MCF 10A (cell line): ENCODE measurements around the gene NLRP3. TPM values are rescaled to one million over a fixed set of nuclear protein-coding genes. Genes with fewer than 3 reads are reported as not detected.
A peak's percentile ranks its signal among the peaks of the same experiment; 100 is the strongest.

Experiments used
- BruUV-seq: library from RNA; stranded (reverse); fragments of 400-500 nt; replicated peaks from 2 replicates; lab custom pipeline; 2021; lab: Mats Ljungman, UMichigan
- CTCF ChIA-PET: fragments of 300-600 bp; sonication (Branson Sonifier 250); formaldehyde crosslinking; extraction: SDS; loops from one replicate; lab custom pipeline; 2021; ENCODE audit warnings: antibody characterized with exemption, inconsistent platforms; lab: Yijun Ruan, JAX
- POLR2A ChIA-PET: fragments of 300-600, 350-650 bp; sonication (Branson Sonifier 250); formaldehyde crosslinking; extraction: SDS; loops from one replicate; lab custom pipeline; 2020; ENCODE audit warnings: antibody characterized with exemption, inconsistent platforms; lab: Yijun Ruan, JAX
- DNase-seq: peaks from one replicate; pipeline ENCODE4 v3.0.0-alpha.2; 2018; ENCODE audit not compliant: unreplicated experiment
- H3K27ac Mint-ChIP-seq: one replicate; pipeline ENCODE4 v1.8.0; 2022; ENCODE audit warnings: mild to moderate bottlenecking, low read depth, mixed read lengths; ENCODE audit not compliant: unreplicated experiment
- H3K27me3 Mint-ChIP-seq: one replicate; pipeline ENCODE4 v1.8.0; 2022; ENCODE audit warnings: mixed read lengths; ENCODE audit not compliant: insufficient read depth, unreplicated experiment
- H3K36me3 Mint-ChIP-seq: one replicate; pipeline ENCODE4 v1.8.0; 2022; ENCODE audit warnings: mild to moderate bottlenecking, moderate library complexity, mixed read lengths; ENCODE audit not compliant: insufficient read depth, unreplicated experiment
- H3K4me1 Mint-ChIP-seq: one replicate; pipeline ENCODE4 v1.8.0; 2022; ENCODE audit warnings: mixed read lengths; ENCODE audit not compliant: insufficient read depth, unreplicated experiment
- H3K4me3 Mint-ChIP-seq: one replicate; pipeline ENCODE4 v1.8.0; 2022; ENCODE audit warnings: mild to moderate bottlenecking, moderate library complexity, mixed read lengths; ENCODE audit not compliant: unreplicated experiment
- H3K9me3 Mint-ChIP-seq: one replicate; pipeline ENCODE4 v1.8.0; 2022; ENCODE audit warnings: mixed read lengths; ENCODE audit not compliant: unreplicated experiment
- CTCF ChIP-seq: fragments of 200-600 bp; IDR thresholded peaks from one replicate; pipeline ENCODE4 v1.8.0; 2022; ENCODE audit warnings: antibody characterized with exemption, mild to moderate bottlenecking; ENCODE audit not compliant: unreplicated experiment
- intact Hi-C: fragments of 100-400 bp; cut with micrococcal nuclease; formaldehyde crosslinking; loops from 2 replicates; pipeline ENCODE4 v1.14.1; 2022
- total RNA-seq: library from RNA; stranded (reverse); gene quantifications from 2 replicates; pipeline ENCODE4 v1.2.3, GENCODE V29; 2022

Gene NLRP3
- total RNA-seq, 1 experiment from 2014 or later = 0.16 TPM

- peak; percentile 76 for DNase-seq
- peaks cover 8% of the 10 kb centered on the region for H3K9me3 Mint-ChIP-seq
- H3K4me3 Mint-ChIP-seq = peak overlapping the region; percentile 49
- ChIA-PET CTCF (interaction anchor here (0.6 to 4.8 kb wide), 15 partner anchors 9 to 187 kb away, joined by 3 to 81 read pairs (median 4); no protein-coding TSS in a partner anchor), POLR2A (interaction anchor here (0.6 to 1.7 kb wide), 9 partner anchors 12 to 323 kb away, joined by 3 to 12 read pairs (median 4); partner anchors contain the start of gene ZNF670)
- no peaks in the 10 kb centered on the region for H3K36me3 Mint-ChIP-seq
- no peaks in the 10 kb centered on the region for H3K27me3 Mint-ChIP-seq
- peaks cover 26% of the 10 kb centered on the region for H3K4me1 Mint-ChIP-seq
- H3K27ac Mint-ChIP-seq = peak overlapping the region; percentile 41
- TF ChIP-seq CTCF = no peak
- intact Hi-C loops = no loop called here
- BruUV-seq = no TSS peak
Measured at GRCh38 chr1:247402120-247402675, 13.8 kb upstream of the NLRP3 start.

GRCh38 chr1:247406014-247406656, 9.8 kb upstream of the NLRP3 start:
- ChIA-PET POLR2A (no interaction called here), CTCF (interaction anchor here (2.4 kb wide), 1 partner anchor 16 kb away, joined by 13 read pairs; no protein-coding TSS in a partner anchor)
- intact Hi-C loops = no loop called here
- H3K27me3 Mint-ChIP-seq = no peaks in the 10 kb centered on the region
- H3K4me3 Mint-ChIP-seq = no peak overlapping the region
- BruUV-seq = no TSS peak
- TF ChIP-seq CTCF = no peak
- DNase-seq = no peak
- no peaks in the 10 kb centered on the region for H3K9me3 Mint-ChIP-seq
- H3K36me3 Mint-ChIP-seq = no peaks in the 10 kb centered on the region
- H3K27ac Mint-ChIP-seq = no peak overlapping the region
- H3K4me1 Mint-ChIP-seq = peaks cover 25% of the 10 kb centered on the region

- Mint-ChIP-seq H3K27me3 (no peaks in the 10 kb centered on the region), H3K4me3 (no peak overlapping the region), H3K27ac (peak overlapping the region; percentile 26), H3K9me3 (no peaks in the 10 kb centered on the region), H3K4me1 (peaks cover 14% of the 10 kb centered on the region), H3K36me3 (no peaks in the 10 kb centered on the region)
- BruUV-seq = no TSS peak
- TF ChIP-seq CTCF = no peak
- POLR2A ChIA-PET = no interaction called here
- intact Hi-C loops = no loop called here
- CTCF ChIA-PET = interaction anchor here (1.0 kb wide), 1 partner anchor 34 kb away, joined by 4 read pairs; no protein-coding TSS in a partner anchor
- peak; percentile 31 for DNase-seq
Measured at GRCh38 chr1:247407180-247407616, 8.8 kb upstream of the NLRP3 start.

- no peak for DNase-seq
- no peak overlapping the region for H3K27ac Mint-ChIP-seq
- CTCF ChIA-PET = interaction anchor here (1.0 kb wide), 1 partner anchor 35 kb away, joined by 4 read pairs; no protein-coding TSS in a partner anchor
- H3K27me3 Mint-ChIP-seq = no peaks in the 10 kb centered on the region
- intact Hi-C loops = no loop called here
- POLR2A ChIA-PET = no interaction called here
- H3K4me1 Mint-ChIP-seq = peaks cover 9% of the 10 kb centered on the region
- no peaks in the 10 kb centered on the region for H3K9me3 Mint-ChIP-seq
- no peaks in the 10 kb centered on the region for H3K36me3 Mint-ChIP-seq
- H3K4me3 Mint-ChIP-seq = no peak overlapping the region
- no TSS peak for BruUV-seq
- TF ChIP-seq CTCF = no peak
Measured at GRCh38 chr1:247408100-247408499, 7.9 kb upstream of the NLRP3 start.
